ENCODE results near the gene ID1.
A peak's percentile ranks its signal among the peaks of the same experiment; 100 is the strongest.

DNA sequence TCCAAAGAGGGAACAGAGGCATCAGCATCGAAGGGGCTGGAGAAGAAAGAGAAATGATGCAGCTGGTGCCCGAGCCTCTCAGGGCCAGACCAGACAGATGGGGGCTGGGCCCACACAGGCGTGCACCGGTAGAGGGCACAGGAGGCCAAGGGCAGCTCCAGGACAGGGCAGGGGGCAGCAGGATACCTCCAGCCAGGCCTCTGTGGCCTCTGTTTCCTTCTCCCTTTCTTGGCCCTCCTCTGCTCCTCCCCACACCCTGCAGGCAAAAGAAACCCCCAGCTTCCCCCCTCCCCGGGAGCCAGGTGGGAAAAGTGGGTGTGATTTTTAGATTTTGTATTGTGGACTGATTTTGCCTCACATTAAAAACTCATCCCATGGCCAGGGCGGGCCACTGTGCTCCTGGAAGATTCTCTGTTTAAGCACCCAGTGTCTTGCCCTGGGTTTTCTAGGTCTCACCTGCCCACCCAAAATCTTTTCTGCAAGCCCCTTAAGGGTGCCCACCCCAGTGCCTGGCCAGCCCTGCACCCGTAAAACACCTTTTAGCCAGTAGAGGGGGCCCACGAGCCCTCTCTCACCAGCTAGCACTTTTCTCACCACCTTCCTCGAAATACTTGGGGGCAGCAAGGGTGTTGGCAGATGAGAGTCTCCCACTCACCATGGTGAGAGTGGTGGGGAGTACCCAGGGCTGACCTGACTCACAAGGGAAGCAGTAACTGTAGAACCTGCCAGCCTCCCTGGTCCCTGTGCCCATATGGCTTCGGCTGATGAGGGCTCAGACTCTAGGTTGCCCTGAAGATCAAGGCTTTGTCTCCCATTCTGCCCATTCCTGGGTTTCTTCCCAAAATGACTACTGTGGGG lies 35.7 kb upstream of the ID1 start:
- TF ChIP-seq, protein P1, sequence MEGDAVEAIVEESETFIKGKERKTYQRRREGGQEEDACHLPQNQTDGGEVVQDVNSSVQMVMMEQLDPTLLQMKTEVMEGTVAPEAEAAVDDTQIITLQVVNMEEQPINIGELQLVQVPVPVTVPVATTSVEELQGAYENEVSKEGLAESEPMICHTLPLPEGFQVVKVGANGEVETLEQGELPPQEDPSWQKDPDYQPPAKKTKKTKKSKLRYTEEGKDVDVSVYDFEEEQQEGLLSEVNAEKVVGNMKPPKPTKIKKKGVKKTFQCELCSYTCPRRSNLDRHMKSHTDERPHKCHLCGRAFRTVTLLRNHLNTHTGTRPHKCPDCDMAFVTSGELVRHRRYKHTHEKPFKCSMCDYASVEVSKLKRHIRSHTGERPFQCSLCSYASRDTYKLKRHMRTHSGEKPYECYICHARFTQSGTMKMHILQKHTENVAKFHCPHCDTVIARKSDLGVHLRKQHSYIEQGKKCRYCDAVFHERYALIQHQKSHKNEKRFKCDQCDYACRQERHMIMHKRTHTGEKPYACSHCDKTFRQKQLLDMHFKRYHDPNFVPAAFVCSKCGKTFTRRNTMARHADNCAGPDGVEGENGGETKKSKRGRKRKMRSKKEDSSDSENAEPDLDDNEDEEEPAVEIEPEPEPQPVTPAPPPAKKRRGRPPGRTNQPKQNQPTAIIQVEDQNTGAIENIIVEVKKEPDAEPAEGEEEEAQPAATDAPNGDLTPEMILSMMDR (IDR thresholded peaks at IDR 0.05) = peak in 5 of 7 experiments; percentile 54 to 87 (median 73)
- peak in 1 of 3 donors; percentile 51 for TF ChIP-seq POLR2AphosphoS5 (IDR thresholded peaks at IDR 0.05)

Measured in stomach (tissue), 4 donors.